ENCODE results near the gene SCFD2. TPM values are rescaled to one million over a fixed set of nuclear protein-coding genes. Genes with fewer than 3 reads are reported as not detected.
"Not testable (repeated sequence)": the region's sequence is repeated elsewhere in the genome, so short reads cannot be mapped to it uniquely, and the experiment has no call there.

The SCFD2 gene
- polyA plus RNA-seq, 1 donor from 2014 or later: 5.0 TPM

DNA sequence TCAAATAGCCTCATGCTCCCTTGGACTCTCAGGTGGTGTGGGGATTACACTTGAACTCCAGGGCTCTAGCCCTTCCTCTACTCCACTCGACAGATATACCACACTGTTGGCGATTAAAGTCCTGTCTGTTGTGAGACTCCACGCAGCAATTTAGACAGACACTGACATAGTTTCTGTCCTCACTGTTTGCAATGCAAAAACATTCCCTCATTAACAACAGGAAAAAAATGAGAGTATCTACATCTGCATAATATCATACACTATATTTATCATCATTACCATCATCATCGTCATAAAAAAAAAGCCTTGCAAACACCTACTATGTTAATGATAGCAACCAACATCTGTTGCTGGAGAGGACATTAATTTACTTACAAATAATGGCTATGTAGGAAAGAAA, 371.3 kb downstream of the SCFD2 start:
- H3K27ac ChIP-seq (ENCODE audit: low read length): no peak overlapping the region
- no peaks in the 10 kb centered on the region for H3K27me3 ChIP-seq (ENCODE audit: insufficient read depth, low read depth, low read length)
- no peaks in the 10 kb centered on the region for H4K20me1 ChIP-seq (ENCODE audit: insufficient read depth)
- no peaks in the 10 kb centered on the region for H3K79me2 ChIP-seq (replicated peaks; ENCODE audit: insufficient read depth, low read length)
- TF ChIP-seq MXI1 (conservative IDR thresholded peaks at IDR 0.05; ENCODE audit: poor library complexity, severe bottlenecking) (no peak), EP300 (conservative IDR thresholded peaks at IDR 0.05; ENCODE audit: poor library complexity, severe bottlenecking) (no peak), POLR2AphosphoS5 (IDR thresholded peaks at IDR 0.05) (no peak), TAF1 (IDR thresholded peaks at IDR 0.05; ENCODE audit: low read depth) (no peak), CTCF (IDR thresholded peaks at IDR 0.05; ENCODE audit: poor library complexity, severe bottlenecking) (no peak), SMC3 (conservative IDR thresholded peaks at IDR 0.05; ENCODE audit: poor library complexity) (no peak), RAD21 (conservative IDR thresholded peaks at IDR 0.05) (no peak), EZH2 (IDR thresholded peaks at IDR 0.05; ENCODE audit: borderline replicate concordance, insufficient read depth, low read length, poor library complexity, severe bottlenecking) (no peak)
- TF ChIP-seq, protein P1, sequence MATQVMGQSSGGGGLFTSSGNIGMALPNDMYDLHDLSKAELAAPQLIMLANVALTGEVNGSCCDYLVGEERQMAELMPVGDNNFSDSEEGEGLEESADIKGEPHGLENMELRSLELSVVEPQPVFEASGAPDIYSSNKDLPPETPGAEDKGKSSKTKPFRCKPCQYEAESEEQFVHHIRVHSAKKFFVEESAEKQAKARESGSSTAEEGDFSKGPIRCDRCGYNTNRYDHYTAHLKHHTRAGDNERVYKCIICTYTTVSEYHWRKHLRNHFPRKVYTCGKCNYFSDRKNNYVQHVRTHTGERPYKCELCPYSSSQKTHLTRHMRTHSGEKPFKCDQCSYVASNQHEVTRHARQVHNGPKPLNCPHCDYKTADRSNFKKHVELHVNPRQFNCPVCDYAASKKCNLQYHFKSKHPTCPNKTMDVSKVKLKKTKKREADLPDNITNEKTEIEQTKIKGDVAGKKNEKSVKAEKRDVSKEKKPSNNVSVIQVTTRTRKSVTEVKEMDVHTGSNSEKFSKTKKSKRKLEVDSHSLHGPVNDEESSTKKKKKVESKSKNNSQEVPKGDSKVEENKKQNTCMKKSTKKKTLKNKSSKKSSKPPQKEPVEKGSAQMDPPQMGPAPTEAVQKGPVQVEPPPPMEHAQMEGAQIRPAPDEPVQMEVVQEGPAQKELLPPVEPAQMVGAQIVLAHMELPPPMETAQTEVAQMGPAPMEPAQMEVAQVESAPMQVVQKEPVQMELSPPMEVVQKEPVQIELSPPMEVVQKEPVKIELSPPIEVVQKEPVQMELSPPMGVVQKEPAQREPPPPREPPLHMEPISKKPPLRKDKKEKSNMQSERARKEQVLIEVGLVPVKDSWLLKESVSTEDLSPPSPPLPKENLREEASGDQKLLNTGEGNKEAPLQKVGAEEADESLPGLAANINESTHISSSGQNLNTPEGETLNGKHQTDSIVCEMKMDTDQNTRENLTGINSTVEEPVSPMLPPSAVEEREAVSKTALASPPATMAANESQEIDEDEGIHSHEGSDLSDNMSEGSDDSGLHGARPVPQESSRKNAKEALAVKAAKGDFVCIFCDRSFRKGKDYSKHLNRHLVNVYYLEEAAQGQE (IDR thresholded peaks at IDR 0.05; ENCODE audit: borderline replicate concordance): no peak
- peaks cover 2% of the 10 kb centered on the region for H3K9me3 ChIP-seq (ENCODE audit: low read length)
- H3K9me2 ChIP-seq (ENCODE audit: insufficient read depth, low read length): no peaks in the 10 kb centered on the region
- no peak overlapping the region for H2AFZ ChIP-seq (ENCODE audit: low read depth, low read length)
- H3K9ac ChIP-seq (ENCODE audit: low read length): no peak overlapping the region
- no peaks in the 10 kb centered on the region for H3F3A ChIP-seq (ENCODE audit: insufficient read depth, low read length, poor library complexity, severe bottlenecking)
- H3K36me3 ChIP-seq (ENCODE audit: insufficient read depth, low read length): no peaks in the 10 kb centered on the region
- no peak overlapping the region for H3K4me3 ChIP-seq (ENCODE audit: low read length)
- no peak overlapping the region for H3K4me2 ChIP-seq (ENCODE audit: low read length)

DNA sequence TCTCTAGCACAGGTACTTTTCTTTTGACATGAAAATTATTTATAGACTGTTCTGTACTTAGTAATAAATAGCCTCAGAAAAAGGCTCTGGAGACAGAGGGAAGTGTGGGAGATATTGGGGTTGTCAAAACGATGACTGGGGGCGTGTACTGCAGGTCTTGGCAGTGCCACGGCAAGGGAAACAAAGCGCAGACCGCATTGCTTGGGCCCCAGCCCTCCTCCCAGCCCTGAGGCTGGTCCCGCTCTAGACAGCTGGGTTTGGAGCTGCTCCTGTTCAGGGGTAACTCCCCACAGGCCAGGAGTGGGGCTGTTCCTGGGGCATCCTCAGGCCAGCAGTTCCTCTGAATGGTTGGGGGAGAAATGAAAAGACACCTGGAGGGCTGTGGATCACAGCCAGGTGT, 372.1 kb downstream of the SCFD2 start:
- Histone ChIP-seq H3K27me3 (ENCODE audit: insufficient read depth, low read depth, low read length) (no peaks in the 10 kb centered on the region), H3K9me3 (ENCODE audit: low read length) (peaks cover 2% of the 10 kb centered on the region), H3K4me3 (ENCODE audit: low read length) (no peak overlapping the region), H2AFZ (ENCODE audit: low read depth, low read length) (no peak overlapping the region), H3K36me3 (ENCODE audit: insufficient read depth, low read length) (no peaks in the 10 kb centered on the region), H4K20me1 (ENCODE audit: insufficient read depth) (no peaks in the 10 kb centered on the region), H3K4me2 (ENCODE audit: low read length) (no peak overlapping the region), H3K9me2 (ENCODE audit: insufficient read depth, low read length) (no peaks in the 10 kb centered on the region), H3K27ac (ENCODE audit: low read length) (no peak overlapping the region), H3K9ac (ENCODE audit: low read length) (no peak overlapping the region), H3F3A (ENCODE audit: insufficient read depth, low read length, poor library complexity, severe bottlenecking) (no peaks in the 10 kb centered on the region), H3K79me2 (replicated peaks; ENCODE audit: insufficient read depth, low read length) (no peaks in the 10 kb centered on the region)
- TF ChIP-seq, protein P1 (IDR thresholded peaks at IDR 0.05; ENCODE audit: borderline replicate concordance): no peak
- no peak for TF ChIP-seq CTCF (IDR thresholded peaks at IDR 0.05; ENCODE audit: poor library complexity, severe bottlenecking)
- no peak for TF ChIP-seq SMC3 (conservative IDR thresholded peaks at IDR 0.05; ENCODE audit: poor library complexity)
- no peak for TF ChIP-seq EP300 (conservative IDR thresholded peaks at IDR 0.05; ENCODE audit: poor library complexity, severe bottlenecking)
- TF ChIP-seq MXI1 (conservative IDR thresholded peaks at IDR 0.05; ENCODE audit: poor library complexity, severe bottlenecking): no peak
- no peak for TF ChIP-seq TAF1 (IDR thresholded peaks at IDR 0.05; ENCODE audit: low read depth)
- TF ChIP-seq POLR2AphosphoS5 (IDR thresholded peaks at IDR 0.05): no peak
- no peak for TF ChIP-seq RAD21 (conservative IDR thresholded peaks at IDR 0.05)
- no peak for TF ChIP-seq EZH2 (IDR thresholded peaks at IDR 0.05; ENCODE audit: borderline replicate concordance, insufficient read depth, low read length, poor library complexity, severe bottlenecking)

DNA sequence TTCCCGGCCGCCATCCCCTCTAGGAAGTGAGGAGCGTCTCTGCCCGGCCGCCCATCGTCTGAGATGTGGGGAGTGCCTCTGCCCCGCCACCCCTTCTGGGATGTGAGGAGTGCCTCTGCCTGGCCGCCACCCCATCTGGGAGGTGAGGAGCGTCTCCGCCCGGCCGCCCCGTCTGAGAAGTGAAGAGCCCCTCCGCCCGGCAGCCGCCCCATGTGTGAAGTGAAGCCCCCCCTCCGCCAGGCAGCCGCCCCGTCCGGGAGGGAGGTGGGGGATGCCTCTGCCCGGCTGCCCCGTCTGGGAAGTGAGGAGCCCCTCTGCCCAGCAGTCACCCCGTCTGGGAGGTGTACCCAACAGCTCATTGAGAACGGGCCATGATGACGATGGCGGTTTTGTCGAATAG, 373.3 kb downstream of the SCFD2 start:
- H3K79me2 ChIP-seq (replicated peaks; ENCODE audit: insufficient read depth, low read length); H4K20me1 ChIP-seq (ENCODE audit: insufficient read depth); H3K4me2 ChIP-seq (ENCODE audit: low read length); H2AFZ ChIP-seq (ENCODE audit: low read depth, low read length); H3K27me3 ChIP-seq (ENCODE audit: insufficient read depth, low read depth, low read length); H3K27ac ChIP-seq (ENCODE audit: low read length); H3K9me3 ChIP-seq (ENCODE audit: low read length); H3K36me3 ChIP-seq (ENCODE audit: insufficient read depth, low read length); H3K9me2 ChIP-seq (ENCODE audit: insufficient read depth, low read length); H3F3A ChIP-seq (ENCODE audit: insufficient read depth, low read length, poor library complexity, severe bottlenecking); H3K4me3 ChIP-seq (ENCODE audit: low read length); H3K9ac ChIP-seq (ENCODE audit: low read length): not testable (repeated sequence)
